ENCODE results near the gene CCDC68.

The CCDC68 gene

DNA sequence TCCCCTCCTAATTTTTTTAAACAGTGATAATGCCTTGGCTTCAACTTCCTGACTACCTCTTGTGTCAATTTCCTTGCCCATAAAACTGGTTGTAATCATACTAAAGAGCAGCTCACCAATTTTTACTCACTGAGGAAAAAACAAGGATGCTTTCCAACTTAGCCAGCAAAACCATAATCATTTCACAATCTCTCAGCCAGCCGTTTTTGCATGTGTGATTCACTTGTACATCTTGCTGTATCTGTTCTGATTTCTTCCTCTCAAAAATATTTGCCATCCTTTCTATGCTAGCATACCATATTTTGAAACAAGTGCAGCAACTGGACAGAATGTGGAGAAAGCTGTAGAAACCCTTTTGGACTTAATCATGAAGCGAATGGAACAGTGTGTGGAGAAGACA, 70.3 kb downstream of the CCDC68 start:
- H3K27me3 ChIP-seq: no peaks in the 10 kb centered on the region
- no peak overlapping the region for H3K27ac ChIP-seq

DNA sequence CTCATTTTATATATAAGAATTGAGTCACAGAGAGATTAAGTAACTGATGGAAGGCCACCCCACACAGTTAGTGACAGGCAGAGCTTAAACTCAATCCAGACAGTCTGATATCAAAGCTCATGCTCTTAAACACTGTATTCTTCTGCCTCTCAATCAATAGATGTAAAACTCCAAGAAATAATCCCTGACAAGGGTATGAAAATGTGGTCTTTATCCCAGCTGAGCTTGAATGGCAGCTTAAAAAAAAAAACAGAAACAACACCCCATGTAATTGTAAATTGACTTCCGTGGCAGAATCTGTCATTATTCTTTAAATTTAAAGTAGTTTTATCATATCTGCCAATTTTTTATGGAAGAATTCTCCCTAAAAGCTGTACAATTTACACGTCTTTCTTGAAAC, 70.9 kb downstream of the CCDC68 start:
- no peaks in the 10 kb centered on the region for H3K36me3 ChIP-seq
- TF ChIP-seq Cebpa-rat (IDR thresholded peaks at IDR 0.05): no peak
- no peak overlapping the region for H3K4me2 ChIP-seq
- no peak overlapping the region for H3K27ac ChIP-seq
- no peaks in the 10 kb centered on the region for H3K9me3 ChIP-seq (replicated peaks in 1 of 11)
- no peak overlapping the region for H3K4me3 ChIP-seq
- no peaks in the 10 kb centered on the region for H3K4me1 ChIP-seq
- H4K20me1 ChIP-seq: no peaks in the 10 kb centered on the region
- no peak overlapping the region for H3K9ac ChIP-seq
- no peaks in the 10 kb centered on the region for H3K27me3 ChIP-seq

More for the DNA sequence above, 70.3 kb downstream of the CCDC68 start:
- Histone ChIP-seq H3K4me3 (no peak overlapping the region), H4K20me1 (no peaks in the 10 kb centered on the region), H3K36me3 (no peaks in the 10 kb centered on the region), H3K9ac (no peak overlapping the region), H3K9me3 (replicated peaks in 1 of 11) (no peaks in the 10 kb centered on the region), H3K4me1 (no peaks in the 10 kb centered on the region), H3K4me2 (no peak overlapping the region)
- TF ChIP-seq Cebpa-rat (IDR thresholded peaks at IDR 0.05): no peak

- TF ChIP-seq Cebpa-rat (IDR thresholded peaks at IDR 0.05): no peak
- H3K4me1 ChIP-seq: peaks cover 0 to 9% (median 6%) of the 10 kb centered on the region in 10 experiments; a peak in 3 of 20 replicates
- H3K27ac ChIP-seq: no peak overlapping the region
- no peaks in the 10 kb centered on the region for H3K27me3 ChIP-seq
- H3K4me3 ChIP-seq: no peak overlapping the region
- no peak overlapping the region for H3K9ac ChIP-seq
- no peaks in the 10 kb centered on the region for H4K20me1 ChIP-seq
- H3K4me2 ChIP-seq: no peak overlapping the region
- no peaks in the 10 kb centered on the region for H3K36me3 ChIP-seq
- no peaks in the 10 kb centered on the region for H3K9me3 ChIP-seq (replicated peaks in 1 of 11)
Measured at GRCh38 chr18:54883816-54884604, 75.3 kb downstream of the CCDC68 start.

DNA sequence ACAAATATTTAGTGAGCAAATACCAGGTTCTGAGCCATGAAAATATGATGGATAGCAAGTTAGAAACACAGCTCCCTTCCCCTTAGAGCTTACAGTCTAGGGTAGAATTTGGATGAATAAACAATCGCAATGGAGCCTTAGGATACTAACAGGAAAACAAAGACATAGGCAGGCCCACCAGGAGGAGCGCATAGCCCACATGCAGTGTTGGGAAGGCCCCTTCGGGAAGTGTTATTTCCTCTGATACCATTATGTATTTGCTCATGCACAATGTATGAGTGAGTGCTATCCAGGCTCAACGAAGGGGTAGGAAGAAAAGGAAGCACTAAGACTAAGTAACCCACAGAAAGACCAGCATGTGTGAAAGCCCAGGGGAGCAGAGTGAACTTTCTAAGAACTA, 76.9 kb downstream of the CCDC68 start:
- Histone ChIP-seq H4K20me1 (no peaks in the 10 kb centered on the region), H3K9ac (no peak overlapping the region), H3K9me3 (replicated peaks in 1 of 11) (no peaks in the 10 kb centered on the region), H3K4me1 (peaks cover 0 to 9% (median 6%) of the 10 kb centered on the region in 10 experiments; a peak in 3 of 20 replicates), H3K27ac (no peak overlapping the region), H3K4me3 (no peak overlapping the region), H3K27me3 (no peaks in the 10 kb centered on the region), H3K36me3 (no peaks in the 10 kb centered on the region), H3K4me2 (peak overlapping the region in 5 of 11 experiments; percentile 12 to 24 (median 22); a peak in 6 of 22 replicates)
- TF ChIP-seq Cebpa-rat (IDR thresholded peaks at IDR 0.05): no peak

DNA sequence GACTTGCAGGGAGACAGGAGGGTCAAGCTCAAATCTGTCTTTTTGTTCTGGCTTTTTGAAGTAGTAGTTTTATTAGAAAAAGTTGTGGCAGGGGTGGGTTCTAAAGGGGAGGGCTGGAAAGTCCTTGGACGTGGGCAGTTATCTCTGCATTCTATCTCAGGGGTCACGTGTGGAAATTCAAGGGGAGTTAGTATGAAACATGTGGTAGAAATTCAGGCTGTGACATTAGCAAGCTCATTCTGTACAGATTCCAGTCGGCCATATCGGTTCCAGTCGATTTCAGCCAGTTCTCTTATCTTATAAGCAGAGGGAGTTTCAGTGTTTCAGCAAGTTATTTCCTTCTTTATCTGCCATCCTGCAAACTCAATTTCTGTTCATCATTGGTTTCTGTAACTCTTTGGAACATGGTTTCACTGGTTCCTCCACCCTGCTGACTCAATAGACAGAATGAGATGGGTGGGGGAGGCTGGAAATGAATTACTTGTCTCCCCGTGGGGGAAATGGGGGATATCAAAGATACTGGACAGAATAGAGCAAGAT, 78.0 kb downstream of the CCDC68 start:
- no peak for TF ChIP-seq Cebpa-rat (IDR thresholded peaks at IDR 0.05)
- no peak overlapping the region for H3K4me3 ChIP-seq

GRCh38 chr18:54880395-54881105, 78.7 kb downstream of the CCDC68 start:
- Histone ChIP-seq H3K9ac (no peak overlapping the region), H3K9me3 (replicated peaks in 1 of 11) (no peaks in the 10 kb centered on the region), H4K20me1 (no peaks in the 10 kb centered on the region), H3K27ac (no peak overlapping the region), H3K27me3 (no peaks in the 10 kb centered on the region), H3K4me3 (no peak overlapping the region), H3K36me3 (no peaks in the 10 kb centered on the region), H3K4me2 (no peak overlapping the region), H3K4me1 (peaks cover 0 to 9% (median 6%) of the 10 kb centered on the region in 10 experiments; a peak in 3 of 20 replicates)
- no peak for TF ChIP-seq Cebpa-rat (IDR thresholded peaks at IDR 0.05)

More for the DNA sequence above, 78.0 kb downstream of the CCDC68 start:
- no peaks in the 10 kb centered on the region for H4K20me1 ChIP-seq
- H3K9me3 ChIP-seq (replicated peaks in 1 of 11): no peaks in the 10 kb centered on the region
- peaks cover 0 to 9% (median 6%) of the 10 kb centered on the region in 10 experiments; a peak in 3 of 20 replicates for H3K4me1 ChIP-seq
- no peaks in the 10 kb centered on the region for H3K27me3 ChIP-seq
- no peaks in the 10 kb centered on the region for H3K36me3 ChIP-seq
- no peak overlapping the region for H3K4me2 ChIP-seq
- H3K9ac ChIP-seq: no peak overlapping the region
- no peak overlapping the region for H3K27ac ChIP-seq

GRCh38 chr18:54879691-54880090, 79.6 kb downstream of the CCDC68 start:
- no peaks in the 10 kb centered on the region for H4K20me1 ChIP-seq
- no peak overlapping the region for H3K4me3 ChIP-seq
- peaks cover 0 to 9% (median 6%) of the 10 kb centered on the region in 10 experiments; a peak in 3 of 20 replicates for H3K4me1 ChIP-seq
- no peaks in the 10 kb centered on the region for H3K9me3 ChIP-seq (replicated peaks in 1 of 11)
- no peak for TF ChIP-seq Cebpa-rat (IDR thresholded peaks at IDR 0.05)
- no peak overlapping the region for H3K9ac ChIP-seq
- H3K4me2 ChIP-seq: no peak overlapping the region
- no peaks in the 10 kb centered on the region for H3K27me3 ChIP-seq
- no peak overlapping the region for H3K27ac ChIP-seq
- H3K36me3 ChIP-seq: no peaks in the 10 kb centered on the region

GRCh38 chr18:54878659-54879358, 80.5 kb downstream of the CCDC68 start:
- Histone ChIP-seq H3K27me3 (no peaks in the 10 kb centered on the region), H3K36me3 (no peaks in the 10 kb centered on the region)
- TF ChIP-seq Cebpa-rat (IDR thresholded peaks at IDR 0.05): no peak

DNA sequence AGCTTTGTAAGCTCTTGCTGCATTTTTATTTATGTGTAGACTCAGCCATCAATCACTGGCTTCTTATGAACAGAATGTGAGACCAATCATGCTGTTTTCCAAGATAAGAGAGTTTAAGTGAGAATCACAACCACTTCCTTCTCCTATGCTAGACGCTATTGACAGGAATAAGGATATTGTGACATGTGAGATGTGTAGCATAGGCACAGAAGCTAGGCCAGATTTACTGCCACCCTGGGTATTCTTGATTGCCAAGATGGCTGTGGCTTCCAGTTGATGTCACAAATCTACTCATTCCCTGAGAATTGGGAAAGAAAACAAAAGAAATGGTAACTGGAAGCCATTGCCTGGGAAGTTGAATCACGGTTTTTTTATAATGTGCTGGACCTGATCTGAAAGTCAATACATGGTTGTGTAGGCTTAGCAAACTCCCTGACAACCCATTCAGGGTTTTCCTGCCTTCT, 81.1 kb downstream of the CCDC68 start:
- H4K20me1 ChIP-seq: no peaks in the 10 kb centered on the region
- H3K27ac ChIP-seq: no peak overlapping the region
- H3K9ac ChIP-seq: no peak overlapping the region
- H3K4me1 ChIP-seq: peaks cover 0 to 9% (median 6%) of the 10 kb centered on the region in 10 experiments; a peak in 3 of 20 replicates
- no peaks in the 10 kb centered on the region for H3K27me3 ChIP-seq
- no peaks in the 10 kb centered on the region for H3K36me3 ChIP-seq
- no peaks in the 10 kb centered on the region for H3K9me3 ChIP-seq (replicated peaks in 1 of 11)
- no peak overlapping the region for H3K4me3 ChIP-seq
- no peak for TF ChIP-seq Cebpa-rat (IDR thresholded peaks at IDR 0.05)
- no peak overlapping the region for H3K4me2 ChIP-seq

More at GRCh38 chr18:54878659-54879358, 80.5 kb downstream of the CCDC68 start:
- Histone ChIP-seq H3K9ac (no peak overlapping the region), H3K4me3 (no peak overlapping the region), H3K4me1 (peaks cover 0 to 9% (median 6%) of the 10 kb centered on the region in 10 experiments; a peak in 3 of 20 replicates), H3K27ac (no peak overlapping the region), H3K9me3 (replicated peaks in 1 of 11) (no peaks in the 10 kb centered on the region), H4K20me1 (no peaks in the 10 kb centered on the region), H3K4me2 (no peak overlapping the region)

Measured in BLaER1 treated with 17β-estradiol and CSF1 and Interleukin-3, amounts not matched to agents 10 nM and 100 nM (cell line).